Stomach (tissue), 4 donors: Measurements from ENCODE around the gene RIN2.

ENCODE experiments used
- POLR2A ChIP-seq, 4 donors: fragments of 450-650 bp; IDR thresholded peaks; one replicate each; pipeline ENCODE4 v1.6.1; 2016; ENCODE audit warnings: antibody characterized with exemption in 4 of 4, control low read depth in 2 of 4, mild to moderate bottlenecking in 1 of 4, moderate library complexity in 1 of 4
- POLR2AphosphoS5 ChIP-seq, 3 donors: sonication (generic); formaldehyde crosslinking; IDR thresholded peaks; one replicate each; pipeline ENCODE4 v1.6.1; 2016; ENCODE audit warnings: antibody characterized with exemption in 3 of 3
- TF ChIP-seq, protein P1 (sequence below), 7 experiments: fragments of 450-650 bp in 4 of 7; fragments of 200-600 bp in 3 of 7; sonication (generic) in 3 of 7; IDR thresholded peaks; one replicate each; pipeline ENCODE4 v1.5.1; 2016 to 2019; ENCODE audit warnings: antibody characterized with exemption in 7 of 7, control low read depth in 2 of 7, mild to moderate bottlenecking in 1 of 7

GRCh38 chr20:19714579-19714840 is 43.5 kb upstream of the RIN2 start:
- TF ChIP-seq, protein P1, sequence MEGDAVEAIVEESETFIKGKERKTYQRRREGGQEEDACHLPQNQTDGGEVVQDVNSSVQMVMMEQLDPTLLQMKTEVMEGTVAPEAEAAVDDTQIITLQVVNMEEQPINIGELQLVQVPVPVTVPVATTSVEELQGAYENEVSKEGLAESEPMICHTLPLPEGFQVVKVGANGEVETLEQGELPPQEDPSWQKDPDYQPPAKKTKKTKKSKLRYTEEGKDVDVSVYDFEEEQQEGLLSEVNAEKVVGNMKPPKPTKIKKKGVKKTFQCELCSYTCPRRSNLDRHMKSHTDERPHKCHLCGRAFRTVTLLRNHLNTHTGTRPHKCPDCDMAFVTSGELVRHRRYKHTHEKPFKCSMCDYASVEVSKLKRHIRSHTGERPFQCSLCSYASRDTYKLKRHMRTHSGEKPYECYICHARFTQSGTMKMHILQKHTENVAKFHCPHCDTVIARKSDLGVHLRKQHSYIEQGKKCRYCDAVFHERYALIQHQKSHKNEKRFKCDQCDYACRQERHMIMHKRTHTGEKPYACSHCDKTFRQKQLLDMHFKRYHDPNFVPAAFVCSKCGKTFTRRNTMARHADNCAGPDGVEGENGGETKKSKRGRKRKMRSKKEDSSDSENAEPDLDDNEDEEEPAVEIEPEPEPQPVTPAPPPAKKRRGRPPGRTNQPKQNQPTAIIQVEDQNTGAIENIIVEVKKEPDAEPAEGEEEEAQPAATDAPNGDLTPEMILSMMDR (IDR thresholded peaks at IDR 0.05) = no peak
- TF ChIP-seq POLR2A (IDR thresholded peaks at IDR 0.05) = no peak
- no peak for TF ChIP-seq POLR2AphosphoS5 (IDR thresholded peaks at IDR 0.05)
